ENCODE measurements around the gene ADCY2.

Gene ADCY2

DNA sequence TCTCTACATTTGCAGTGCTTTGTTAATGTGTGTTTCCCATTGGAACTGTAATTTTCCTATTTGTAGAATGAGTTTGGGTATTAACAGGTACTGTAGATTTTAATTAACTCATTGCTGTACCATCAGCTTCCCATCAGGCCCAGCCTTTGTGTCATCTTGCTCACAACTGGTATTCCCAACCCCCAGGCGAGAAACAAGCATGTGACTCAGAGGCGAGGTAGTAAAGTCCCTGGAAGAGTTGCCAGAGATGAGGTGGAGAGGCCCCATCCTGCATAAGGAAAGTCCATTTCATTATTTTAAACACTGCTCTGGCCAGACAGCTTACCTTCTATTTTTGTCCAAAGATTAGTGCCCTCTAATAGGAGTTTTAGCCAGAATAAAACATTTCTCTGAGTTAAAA, 29.9 kb downstream of the ADCY2 start:
- no peak for DNase-seq
- intact Hi-C loops (cut with DNase I), result no loop called here

DNA sequence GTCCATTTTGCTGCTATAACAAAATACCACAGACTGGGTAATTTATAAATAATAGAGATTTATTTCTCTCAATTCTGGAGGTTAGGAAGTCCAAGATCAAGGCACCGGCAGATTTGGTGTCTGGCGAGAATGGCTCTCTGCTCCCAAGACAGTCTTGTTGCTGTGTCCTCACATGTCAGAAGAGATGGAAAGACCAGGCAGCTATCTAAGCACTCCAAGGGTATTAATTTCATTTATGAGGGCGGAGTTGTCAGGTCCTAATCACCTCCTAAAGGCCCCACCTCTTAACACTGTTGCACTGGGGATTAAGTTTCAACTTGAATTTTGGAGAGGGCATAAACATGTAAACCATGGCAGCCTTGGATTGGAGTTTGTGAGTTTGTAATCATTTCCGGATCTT, 30.3 kb downstream of the ADCY2 start:
- intact Hi-C loops (cut with DNase I), result no loop called here
- no peak for DNase-seq

DNA sequence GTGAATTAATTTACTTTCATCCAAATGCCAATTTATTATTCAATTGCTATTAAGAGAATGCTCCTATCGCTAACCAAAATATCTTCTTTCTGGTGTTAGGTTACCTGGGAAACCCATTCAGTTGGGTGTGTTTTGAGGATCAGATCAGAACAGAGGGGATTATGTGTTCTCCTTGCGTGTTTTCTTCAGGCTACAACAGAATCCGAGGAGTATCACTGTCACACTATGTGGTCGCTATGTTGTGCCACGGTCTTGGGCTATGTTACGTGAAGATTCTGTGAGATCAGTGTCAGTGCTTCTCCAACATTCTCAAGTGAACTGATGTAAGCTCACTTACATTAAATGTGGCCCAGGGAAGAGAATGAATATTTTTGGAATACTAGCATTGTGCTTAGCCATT, 39.0 kb downstream of the ADCY2 start:
- no peak for DNase-seq
- intact Hi-C loops (cut with DNase I), result no loop called here

DNA sequence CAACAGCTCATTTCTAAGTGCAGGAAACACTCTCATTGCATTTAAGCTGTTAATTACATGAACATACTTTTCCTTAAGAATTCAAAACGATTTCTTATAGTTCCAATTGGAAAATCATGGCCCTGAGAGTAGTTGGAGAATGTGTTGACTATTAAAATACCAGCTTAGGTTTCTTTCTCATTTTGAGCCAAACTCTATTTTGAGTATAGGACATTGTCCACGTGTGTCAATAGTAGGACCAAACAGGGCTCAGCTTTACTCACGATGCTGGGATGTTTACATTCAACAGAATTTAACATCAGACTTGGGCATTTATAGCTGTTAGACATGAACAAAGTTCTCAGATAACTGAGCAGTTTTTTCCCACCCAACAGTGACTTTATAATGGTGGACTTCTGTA, 39.6 kb downstream of the ADCY2 start:
- DNase-seq, result no peak
- intact Hi-C loops (cut with DNase I), result no loop called here

DNA sequence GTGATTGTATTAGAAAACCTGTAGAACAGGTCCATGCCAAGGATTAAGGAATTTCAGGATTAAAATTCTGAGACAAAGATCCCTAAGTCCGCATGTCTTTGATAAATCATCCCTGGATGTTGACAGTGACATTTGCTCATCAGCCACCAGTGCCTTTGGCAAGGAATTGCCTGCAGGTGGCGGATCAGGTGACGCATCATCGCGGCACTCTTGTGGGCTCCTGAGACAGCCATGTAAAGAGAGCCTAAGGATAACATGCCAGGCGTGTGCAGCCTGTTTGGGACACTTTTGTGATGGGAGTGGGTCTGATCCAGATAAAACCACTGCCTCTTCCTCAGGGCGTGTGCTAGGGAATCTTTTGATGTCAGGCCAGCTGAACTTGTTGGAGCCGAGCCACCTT, 40.6 kb downstream of the ADCY2 start:
- no peak for DNase-seq
- intact Hi-C loops (cut with DNase I), result no loop called here

DNA sequence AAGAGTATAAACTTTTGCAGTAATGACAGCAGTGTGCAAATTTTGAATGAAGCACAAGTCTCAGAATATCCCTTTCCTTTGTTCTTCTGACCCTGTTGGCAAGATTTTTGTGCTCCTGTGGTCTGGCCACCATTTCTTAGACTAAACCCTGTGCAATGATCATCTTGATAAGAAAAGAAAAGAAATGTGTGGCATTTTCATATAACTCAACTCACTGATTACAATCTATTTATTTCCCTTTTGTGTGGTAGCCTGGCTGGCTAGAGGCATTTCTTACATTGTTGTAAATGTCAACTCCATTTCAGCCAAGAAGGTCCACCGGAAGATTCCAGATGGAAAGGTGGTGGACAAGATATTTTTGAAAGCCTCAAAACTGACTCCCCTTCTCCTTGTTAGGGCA, 41.9 kb downstream of the ADCY2 start:
- intact Hi-C loops (cut with DNase I), result no loop called here
- DNase-seq, result no peak

DNA sequence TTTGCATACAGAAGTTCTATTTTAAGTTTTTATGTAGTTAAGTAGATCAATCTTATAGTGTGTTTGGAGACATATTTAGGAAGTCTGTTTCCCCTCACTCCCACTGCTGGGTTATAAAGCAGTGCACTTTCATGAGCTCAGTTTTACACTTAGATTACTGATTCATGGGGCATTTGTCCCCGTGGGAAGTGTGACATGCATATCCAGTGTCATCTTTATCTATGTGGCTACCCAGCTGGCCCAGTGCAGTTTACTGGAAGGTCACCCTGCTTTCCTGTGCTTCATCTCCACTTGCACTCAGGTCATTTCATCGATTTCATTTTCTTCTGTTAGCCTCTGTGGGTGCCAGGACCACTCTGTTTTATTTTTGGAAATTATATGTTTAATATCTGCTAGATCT, 49.1 kb downstream of the ADCY2 start:
- no peak for DNase-seq
- intact Hi-C loops (cut with DNase I), result no loop called here

DNA sequence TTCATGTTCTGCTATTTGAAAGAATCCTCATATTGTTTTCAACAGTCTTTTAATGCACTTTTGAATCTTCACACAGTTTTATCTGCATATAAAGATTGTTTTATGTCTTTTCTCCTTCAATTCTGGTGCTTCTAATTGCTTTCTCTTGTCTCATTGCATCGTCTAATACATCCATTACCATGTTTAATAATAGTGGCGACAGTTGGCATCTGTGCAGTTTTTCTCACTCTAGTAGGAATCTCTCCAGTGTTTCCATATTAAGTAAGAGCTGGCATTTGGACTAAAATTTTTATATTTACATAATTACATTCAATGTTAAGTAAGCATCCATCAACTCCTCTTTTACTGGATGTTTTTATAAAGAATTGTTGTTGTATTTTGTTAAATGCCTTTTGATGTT, 49.9 kb downstream of the ADCY2 start:
- intact Hi-C loops (cut with DNase I), result no loop called here
- no peak for DNase-seq

DNA sequence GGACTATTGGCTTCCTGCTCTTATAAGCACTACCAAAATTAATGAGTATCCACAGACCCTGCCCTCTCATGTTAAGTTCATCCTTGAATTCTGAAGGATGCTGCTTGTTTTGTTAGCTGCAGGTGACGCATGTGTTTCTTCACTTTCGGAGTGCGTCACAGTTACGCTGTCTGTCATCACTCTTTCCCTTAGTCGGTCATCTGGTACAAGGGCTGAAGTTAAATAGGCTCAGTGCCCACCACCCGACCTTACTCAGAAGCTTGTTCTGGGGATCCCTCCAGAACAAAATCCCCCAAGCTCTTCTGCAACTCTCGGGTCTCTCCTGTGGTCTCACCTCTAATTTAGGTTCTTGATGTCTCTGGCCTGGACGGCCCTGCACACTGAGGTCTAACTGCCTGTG, 51.0 kb downstream of the ADCY2 start:
- no peak for DNase-seq

DNA sequence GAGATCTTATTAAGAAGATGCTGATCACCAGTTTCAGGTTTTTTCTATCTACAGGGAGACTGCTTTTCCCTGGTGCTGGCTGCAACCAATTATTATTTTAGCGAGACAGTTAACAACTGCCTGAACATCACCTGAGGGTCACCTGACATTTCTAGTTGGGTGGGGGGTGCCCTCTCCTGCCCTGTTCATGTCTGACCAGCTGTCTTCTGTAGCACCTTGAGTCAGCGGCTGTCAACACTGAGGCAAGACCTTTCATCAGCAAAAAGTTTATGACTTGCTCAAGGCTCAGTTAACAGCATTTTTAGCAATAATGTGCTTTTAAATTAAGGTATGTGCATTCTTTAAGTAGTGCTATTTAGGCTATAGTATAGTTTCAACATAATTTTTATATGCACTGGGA, 58.0 kb downstream of the ADCY2 start:
- no peak for DNase-seq

More for the DNA sequence above, 51.0 kb downstream of the ADCY2 start:
- intact Hi-C loops (cut with DNase I), result no loop called here

DNA sequence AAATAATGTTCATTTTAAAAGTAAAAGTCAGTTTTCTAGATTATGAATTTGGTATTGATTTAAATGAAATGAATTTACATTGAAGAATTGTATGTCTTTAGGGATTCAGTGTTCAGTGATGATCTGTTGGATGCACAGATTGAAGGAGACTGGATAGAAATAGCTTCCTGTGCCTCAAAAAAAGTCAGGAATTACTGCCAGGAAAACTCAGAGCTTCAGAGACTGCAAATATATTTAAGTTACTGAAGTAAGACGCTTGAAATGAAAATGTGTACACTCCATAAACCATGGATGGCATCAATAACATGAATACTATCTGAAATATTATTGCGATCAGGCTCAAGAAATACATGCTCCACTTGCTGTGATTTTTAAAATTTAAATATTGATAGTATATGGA, 60.3 kb downstream of the ADCY2 start:
- intact Hi-C loops (cut with DNase I), result no loop called here
- DNase-seq, result no peak

More for the DNA sequence above, 58.0 kb downstream of the ADCY2 start:
- intact Hi-C loops (cut with DNase I), result no loop called here

DNA sequence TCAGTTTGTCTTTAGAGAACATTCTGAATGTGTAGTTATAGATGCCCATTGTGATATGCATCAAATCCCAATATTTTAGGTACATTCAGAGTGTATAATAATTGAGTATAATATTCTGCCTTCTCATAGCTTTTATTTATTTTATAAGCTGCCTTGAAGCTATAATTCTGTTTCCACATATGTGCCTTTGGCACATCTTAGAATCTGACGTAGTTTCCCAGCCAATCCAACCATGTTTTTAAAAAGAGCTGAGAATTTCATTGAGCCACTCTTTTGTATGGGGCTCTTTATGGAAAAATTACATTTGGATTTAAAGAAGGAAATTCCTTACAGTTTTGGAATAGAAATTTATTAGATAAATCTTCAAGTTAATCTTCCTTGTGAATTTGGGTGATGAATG, 65.4 kb downstream of the ADCY2 start:
- DNase-seq, result no peak
- intact Hi-C loops (cut with DNase I), result no loop called here

DNA sequence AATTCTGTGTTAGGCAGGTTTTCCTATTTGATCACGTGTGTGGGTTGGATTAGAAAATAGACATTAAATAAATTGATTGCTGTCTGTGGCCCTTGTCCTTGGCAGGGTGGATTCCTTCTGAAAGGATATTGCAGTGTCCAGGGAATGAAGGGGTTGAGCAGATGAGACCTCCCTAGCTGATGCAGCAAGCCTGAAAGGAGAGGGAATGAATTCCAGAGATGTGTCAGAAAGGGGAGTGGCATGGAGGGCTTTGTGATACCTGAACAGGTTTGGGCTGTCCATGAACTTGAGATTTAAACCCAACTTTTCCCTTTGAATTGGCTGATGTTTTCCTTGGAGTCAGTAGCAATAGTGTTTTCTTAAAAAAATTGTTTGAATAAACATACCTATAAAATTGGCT, 66.8 kb downstream of the ADCY2 start:
- DNase-seq, result no peak
- intact Hi-C loops (cut with DNase I), result no loop called here

DNA sequence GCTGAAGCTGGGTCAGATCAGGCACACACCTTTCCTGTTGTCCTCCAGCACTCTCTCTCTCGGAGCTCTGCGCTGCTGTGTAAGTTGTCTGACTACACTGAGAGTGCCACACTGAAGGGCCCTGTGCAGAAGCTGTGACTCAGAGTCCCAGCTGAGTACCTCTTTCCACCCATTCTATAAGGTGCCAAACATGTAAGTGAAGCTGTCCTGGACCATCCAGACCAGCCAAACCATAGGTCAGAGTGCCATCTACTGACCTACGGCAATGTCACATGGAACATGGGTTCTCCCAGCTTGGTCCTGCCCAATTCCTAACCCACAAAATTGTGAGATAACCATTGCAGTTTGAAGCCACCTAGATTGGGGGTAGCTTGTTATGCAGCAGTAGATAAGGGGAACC, 68.2 kb downstream of the ADCY2 start:
- DNase-seq, result no peak
- intact Hi-C loops (cut with DNase I), result no loop called here

DNA sequence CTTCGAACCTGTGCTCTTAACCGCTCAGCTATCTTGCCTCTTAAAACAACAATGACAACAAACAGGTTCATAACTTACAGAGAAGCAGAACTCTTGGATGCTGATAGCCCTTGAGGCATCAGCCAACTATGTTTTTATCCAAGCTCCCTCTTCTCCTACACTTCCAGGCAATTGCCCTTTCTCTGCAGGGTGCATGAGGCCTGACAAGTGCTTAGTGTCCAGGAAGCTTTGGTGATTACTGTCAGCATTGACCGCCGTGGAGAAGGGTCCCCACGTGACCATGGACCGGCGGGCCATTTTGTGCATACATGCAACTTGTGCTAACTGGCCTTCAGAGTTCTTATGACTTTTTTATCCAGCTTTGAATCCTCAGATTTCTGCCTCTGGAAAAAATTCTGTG, 71.2 kb downstream of the ADCY2 start:
- intact Hi-C loops (cut with DNase I), result no loop called here
- no peak for DNase-seq

DNA sequence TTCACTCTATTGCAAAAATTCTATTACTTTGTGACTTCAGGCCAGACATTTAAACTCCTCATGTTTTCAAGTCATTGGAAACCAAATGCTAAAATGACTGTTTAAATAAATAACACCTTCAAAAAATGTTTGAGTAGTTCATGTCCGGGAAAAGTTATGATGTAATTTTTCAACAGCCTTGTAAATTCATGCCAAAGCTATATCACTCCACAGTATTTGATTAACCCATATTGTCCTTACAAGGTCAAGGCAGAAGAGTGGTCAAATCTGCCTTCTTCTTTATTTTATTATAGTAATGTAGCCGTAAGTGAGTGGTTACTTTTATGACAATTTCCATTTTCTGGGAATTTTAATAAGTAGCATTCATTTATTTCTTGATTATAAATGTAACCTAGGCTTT, 72.8 kb downstream of the ADCY2 start:
- no peak for DNase-seq
- intact Hi-C loops (cut with DNase I), result no loop called here

DNA sequence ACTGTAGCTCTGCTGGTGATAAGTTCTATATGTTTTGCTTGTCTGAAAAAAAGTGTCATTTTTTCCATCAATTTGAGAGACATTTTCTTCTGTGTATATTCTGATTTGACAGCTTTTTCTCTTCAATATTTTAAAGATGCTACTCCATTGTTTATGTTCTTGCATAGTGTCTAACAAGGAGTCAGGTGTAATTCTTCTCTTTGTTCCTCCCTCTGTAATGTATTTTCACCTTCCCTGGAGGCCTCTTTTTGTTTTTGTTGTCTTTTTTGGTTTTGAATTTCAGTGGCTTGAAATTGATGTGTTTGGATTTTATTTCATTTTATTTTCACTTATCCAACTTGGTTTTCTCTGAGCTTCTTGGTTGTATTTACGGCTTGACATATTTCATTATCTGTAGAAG, 75.8 kb downstream of the ADCY2 start:
- intact Hi-C loops (cut with DNase I), result no loop called here
- DNase-seq, result no peak

DNA sequence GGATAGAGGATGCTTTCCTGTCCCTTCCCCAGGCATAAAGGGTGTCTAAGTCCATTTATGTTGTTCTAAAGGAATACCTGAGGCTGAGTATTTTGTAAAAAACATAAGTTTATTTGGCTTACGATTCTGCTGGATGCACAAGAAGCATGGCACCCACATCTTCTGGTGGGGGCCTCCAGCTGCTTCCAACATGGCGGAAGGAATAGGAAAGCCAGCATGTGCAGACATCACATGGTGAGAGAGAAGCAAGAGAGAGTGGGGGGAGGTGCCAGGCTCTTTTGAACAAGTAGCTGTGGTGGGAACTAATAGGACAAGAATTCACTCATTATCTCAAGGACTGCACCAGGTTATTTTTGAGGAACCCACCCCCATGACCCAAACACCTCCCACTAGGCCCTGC, 77.2 kb downstream of the ADCY2 start:
- intact Hi-C loops (cut with DNase I), result no loop called here

DNA sequence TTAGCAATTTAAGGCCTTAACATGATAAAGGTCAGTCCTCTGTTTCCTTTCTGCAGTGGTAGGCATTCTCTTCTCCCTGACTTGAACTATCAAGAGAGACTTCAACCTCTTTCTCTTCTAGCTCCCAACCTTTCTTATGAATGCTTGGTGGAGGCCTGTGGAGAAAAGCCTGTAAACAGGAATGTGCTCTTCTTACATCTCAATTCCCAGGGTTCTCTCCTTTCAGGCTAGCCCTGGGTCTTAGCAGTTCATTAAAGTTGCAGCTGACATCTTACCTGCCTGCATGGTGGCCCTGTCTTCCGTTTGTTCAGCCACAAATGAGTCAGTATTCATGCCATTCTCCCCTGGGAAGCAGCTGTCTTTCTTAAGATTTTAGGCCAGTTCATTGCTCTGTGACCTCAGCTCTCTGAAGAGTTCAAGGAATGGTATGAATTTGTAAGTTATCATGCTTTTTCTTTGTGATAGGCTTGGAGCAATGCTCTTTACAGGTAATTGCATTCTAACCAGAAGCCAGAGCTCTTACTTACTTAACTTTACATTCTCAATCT, 77.8 kb downstream of the ADCY2 start:
- intact Hi-C loops (cut with DNase I), result no loop called here
- no peak for DNase-seq

More for the DNA sequence above, 77.2 kb downstream of the ADCY2 start:
- DNase-seq, result no peak

DNA sequence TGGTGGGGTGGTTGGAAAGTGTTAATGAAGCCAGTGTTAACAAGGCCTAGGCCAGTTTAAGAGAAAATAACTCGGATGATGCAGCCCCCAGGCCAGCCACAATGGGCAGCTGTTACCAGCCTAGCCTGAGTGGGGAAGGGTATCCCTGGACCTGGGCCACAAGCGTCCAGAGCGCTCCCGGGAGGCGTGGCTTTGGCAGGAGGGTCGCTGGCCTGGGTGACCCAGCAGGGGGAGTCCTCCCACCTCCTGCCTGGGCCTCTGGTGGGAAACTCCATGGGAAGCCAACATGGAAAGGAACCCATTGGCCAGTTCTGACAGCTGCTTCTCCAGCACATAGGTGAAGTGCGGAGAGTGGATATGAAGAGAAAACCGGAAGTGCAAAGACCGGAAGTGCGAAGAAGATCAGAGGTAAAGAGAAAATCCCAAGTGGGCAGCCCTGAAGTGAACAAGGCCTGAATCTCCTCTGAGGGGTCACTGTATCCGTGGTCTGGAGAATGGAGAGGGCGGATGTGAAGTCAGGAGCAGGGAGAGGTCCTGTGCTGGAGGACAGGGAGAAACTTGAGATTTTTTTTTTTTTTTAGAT, 79.0 kb downstream of the ADCY2 start:
- DNase-seq, result no peak
- intact Hi-C loops (cut with DNase I), result no loop called here

DNA sequence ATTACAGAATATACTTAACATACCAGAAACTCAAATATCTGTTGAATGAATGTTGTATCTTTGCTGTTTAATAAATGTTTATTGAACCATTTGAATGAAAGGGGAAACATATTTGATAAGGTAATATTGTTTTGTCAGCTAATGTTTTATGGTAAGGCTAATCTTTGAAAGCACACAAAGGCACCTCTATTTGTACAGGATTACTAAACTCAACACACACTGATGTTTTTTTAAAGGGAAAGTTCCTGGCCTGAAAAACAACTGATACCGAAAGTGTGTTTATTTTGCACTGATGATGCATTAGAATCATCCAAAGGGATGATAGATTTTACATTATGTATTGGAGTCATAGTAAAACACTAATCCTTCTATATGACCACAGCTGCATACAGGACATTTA, 82.5 kb downstream of the ADCY2 start:
- no peak for DNase-seq
- intact Hi-C loops (cut with DNase I), result no loop called here

DNA sequence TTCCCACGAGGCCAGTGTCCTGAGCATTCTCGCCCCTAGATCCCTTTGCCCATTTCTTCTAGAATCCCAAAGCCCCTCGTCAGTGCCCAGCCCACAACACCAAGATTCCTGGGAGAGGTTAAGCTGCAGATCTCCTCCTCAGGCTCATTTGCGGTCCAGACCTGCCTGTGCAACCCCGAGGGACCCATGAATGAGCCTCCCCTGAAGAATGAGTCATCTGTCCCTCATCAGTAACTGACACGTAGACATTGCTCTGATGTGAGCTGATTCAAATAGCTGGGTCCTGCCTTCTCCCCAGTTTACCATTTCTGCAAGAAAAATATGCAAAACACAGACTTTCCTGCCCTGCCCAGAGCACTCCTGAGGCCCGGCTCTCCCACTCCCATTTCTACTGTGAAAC, 92.8 kb downstream of the ADCY2 start:
- intact Hi-C loops (cut with DNase I), result no loop called here

More for the DNA sequence above, 92.8 kb downstream of the ADCY2 start:
- no peak for DNase-seq
